Keratinocyte (primary cell): Measurements from ENCODE around the gene HPS6. TPM values are rescaled to one million over a fixed set of nuclear protein-coding genes. Genes with fewer than 3 reads are reported as not detected.

Source experiments
- DNase-seq: peaks from one replicate; pipeline ENCODE4 v3.0.0-alpha.2; 2011; ENCODE audit warnings: low read depth, missing footprints, low spot score
- FAIRE-seq: peaks from 2 replicates; lab custom pipeline; 2011; peaks lifted over from hg19 to GRCh38; lab: Jason Lieb, UNC
- H2AFZ ChIP-seq: 2 replicates; pipeline ENCODE4 v1.6.0; 2012; ENCODE audit warnings: low read length, control low read depth, inconsistent platforms; ENCODE audit not compliant: control insufficient read depth
- H3K27ac ChIP-seq: 2 replicates; pipeline ENCODE4 v1.5.1; 2011; ENCODE audit warnings: low read length; ENCODE audit not compliant: control insufficient read depth, insufficient read depth
- H3K27me3 ChIP-seq: 3 replicates; pipeline ENCODE4 v1.6.0; 2011; ENCODE audit warnings: low read length; ENCODE audit not compliant: control insufficient read depth, insufficient read depth; ENCODE audit errors: extremely low read depth
- H3K36me3 ChIP-seq, 2 experiments: 2 replicates in 1 of 2; 3 replicates in 1 of 2; pipeline ENCODE4 v1.5.1; 2011; ENCODE audit warnings: low read length in 2 of 2, mild to moderate bottlenecking in 1 of 2; ENCODE audit not compliant: control insufficient read depth in 2 of 2, insufficient read depth in 2 of 2; ENCODE audit errors: extremely low read depth in 1 of 2
- H3K4me1 ChIP-seq: 3 replicates; pipeline ENCODE4 v1.5.1; 2011; ENCODE audit warnings: low read length; ENCODE audit not compliant: control insufficient read depth, insufficient read depth; ENCODE audit errors: extremely low read depth
- H3K4me2 ChIP-seq: 3 replicates; pipeline ENCODE4 v1.6.0; 2011; ENCODE audit warnings: low read depth, low read length; ENCODE audit not compliant: control insufficient read depth, insufficient read depth; ENCODE audit errors: extremely low read depth
- H3K4me3 ChIP-seq, 3 experiments: fragments of 200-600 bp in 1 of 3; sonication (generic) in 1 of 3; 2 replicates in 2 of 3; 3 replicates in 1 of 3; pipeline ENCODE4 v1.5.1; 2011 to 2016; ENCODE audit warnings: low read length in 3 of 3, mild to moderate bottlenecking in 3 of 3, control low read depth in 2 of 3, inconsistent platforms in 1 of 3, low read depth in 1 of 3, mixed read lengths in 1 of 3, mixed run types in 1 of 3, moderate library complexity in 1 of 3; ENCODE audit not compliant: control insufficient read depth in 2 of 3, insufficient read depth in 2 of 3; ENCODE audit errors: extremely low read depth in 1 of 3
- H3K79me2 ChIP-seq: 2 replicates; pipeline ENCODE4 v1.6.0; 2012; ENCODE audit warnings: low read length; ENCODE audit not compliant: control insufficient read depth, insufficient read depth
- H3K9ac ChIP-seq: 3 replicates; pipeline ENCODE4 v1.6.0; 2011; ENCODE audit warnings: low read length; ENCODE audit not compliant: control insufficient read depth, insufficient read depth; ENCODE audit errors: extremely low read depth
- H3K9me1 ChIP-seq: 3 replicates; pipeline ENCODE4 v1.6.0; 2011; ENCODE audit warnings: low read length; ENCODE audit not compliant: control insufficient read depth, insufficient read depth; ENCODE audit errors: extremely low read depth
- H3K9me3 ChIP-seq: 2 replicates; pipeline ENCODE4 v1.5.1; 2012; ENCODE audit warnings: low read depth, low read length; ENCODE audit not compliant: control insufficient read depth
- H4K20me1 ChIP-seq: 3 replicates; pipeline ENCODE4 v1.6.0; 2011; ENCODE audit warnings: low read length; ENCODE audit not compliant: control insufficient read depth, insufficient read depth; ENCODE audit errors: extremely low read depth
- EZH2 ChIP-seq: IDR thresholded peaks from one replicate; pipeline ENCODE4 v1.6.1; 2012; ENCODE audit warnings: inconsistent platforms, mild to moderate bottlenecking, low read length, moderate library complexity
- dilution Hi-C: fragments of 300-500 bp; cut with MboI; formaldehyde crosslinking; loops from one replicate; pipeline ENCODE4 v1.7.0; 2020; ENCODE audit warnings: low sequenced_read_pairs; ENCODE audit not compliant: extremely low pct_ligation_motif_present
- polyA plus RNA-seq, 5 experiments: library from polyadenylated mRNA; depleted of rRNA in 3 of 5; stranded (reverse) in 3 of 5; stranded (forward) in 1 of 5; unstranded in 1 of 5; fragments of >200 nt; gene quantifications; 1 replicate in 1 of 5; 2 replicates in 3 of 5; 3 replicates in 1 of 5; pipeline versions ENCODE4 v1.2.1 to v1.2.3, GENCODE V29; 2011 to 2012; ENCODE audit warnings: missing spikeins in 2 of 5, low read depth in 1 of 5, low replicate concordance in 1 of 5
- small RNA-seq, 3 experiments: library from RNA; depleted of rRNA; stranded (forward); fragments of <200 nt; gene quantifications; one replicate each; pipeline ENCODE3, GENCODE V24; 2012; ENCODE audit warnings: low read depth in 3 of 3, low replicate concordance in 1 of 3; ENCODE audit not compliant: insufficient read length in 3 of 3

The HPS6 gene
- polyA plus RNA-seq, 1 donor (not counting 4 experiments of a cell fraction or from before 2014, with no cell fraction given): 8.6 TPM

- FAIRE-seq: no peak
- H2AFZ ChIP-seq: no peak overlapping the region
- no peak for TF ChIP-seq EZH2
- no peaks in the 10 kb centered on the region for H3K9me3 ChIP-seq
- H3K79me2 ChIP-seq: peaks cover 74% of the 10 kb centered on the region
- peaks cover 0 to 6% of the 10 kb centered on the region in 2 experiments for H3K36me3 ChIP-seq
- H3K4me1 ChIP-seq: peaks cover 72% of the 10 kb centered on the region
- no peak overlapping the region for H3K4me2 ChIP-seq
- no peak overlapping the region for H3K4me3 ChIP-seq
- no peaks in the 10 kb centered on the region for H3K27me3 ChIP-seq
- dilution Hi-C loops: no loop called here
- peak overlapping the region; percentile 87 for H3K27ac ChIP-seq
- DNase-seq: no peak
- H3K9me1 ChIP-seq: peaks cover 1% of the 10 kb centered on the region
- H3K9ac ChIP-seq: no peak overlapping the region
- peaks cover 3% of the 10 kb centered on the region for H4K20me1 ChIP-seq
Observed at GRCh38 chr10:102116656-102117055, 51.5 kb downstream of the HPS6 start.

Small RNA genes within 50 kb of the gene (small RNA-seq; reads per million reads assigned to genes)
- gene AL500527.1 (0 reads per million in 3 experiments), gene AL500527.2 (0 reads per million in 3 experiments)

Other genes starting within 250 kb of the HPS6 start
- 47.0 to 104 TPM (median 67.2 TPM) in 3 replicates for gene OGA, start 246.9 kb upstream of the HPS6 start, polyA plus RNA-seq
- gene KCNIP2, start 221.5 kb upstream of the HPS6 start, polyA plus RNA-seq: 0.17 to 0.71 TPM (median 0.41 TPM) in 3 replicates
- 23.2 to 25.3 TPM (median 25.2 TPM) in 3 replicates for gene ARMH3, start 9.2 kb upstream of the HPS6 start, polyA plus RNA-seq
- 71.7 to 166 TPM (median 97.3 TPM) in 3 replicates for gene LDB1, start 55.0 kb downstream of the HPS6 start, polyA plus RNA-seq
- 12.9 to 31.0 TPM (median 17.9 TPM) in 3 replicates for gene PPRC1, start 67.7 kb downstream of the HPS6 start, polyA plus RNA-seq
- 76.2 to 195 TPM (median 126 TPM) in 3 replicates for gene NOLC1, start 87.0 kb downstream of the HPS6 start, polyA plus RNA-seq
- 0.10 to 0.42 TPM (median 0.26 TPM) in 3 replicates for gene ELOVL3, start 160.9 kb downstream of the HPS6 start, polyA plus RNA-seq
- not detected in 3 replicates for gene PITX3, start 176.2 kb downstream of the HPS6 start, polyA plus RNA-seq
- 14.7 to 27.0 TPM (median 17.4 TPM) in 3 replicates for gene GBF1, start 180.2 kb downstream of the HPS6 start, polyA plus RNA-seq